C4-2B (cell line): Measurements from ENCODE around the gene CD52.

Experiments
- ZFX ChIP-seq: fragments of 450-650 bp; IDR thresholded peaks from 2 replicates; pipeline ENCODE4 v1.6.1; 2017
- TF ChIP-seq, protein P1 (sequence below): fragments of 450-650 bp; conservative IDR thresholded peaks from 2 replicates; pipeline ENCODE4 v1.5.1; 2017; ENCODE audit warnings: mild to moderate bottlenecking

DNA sequence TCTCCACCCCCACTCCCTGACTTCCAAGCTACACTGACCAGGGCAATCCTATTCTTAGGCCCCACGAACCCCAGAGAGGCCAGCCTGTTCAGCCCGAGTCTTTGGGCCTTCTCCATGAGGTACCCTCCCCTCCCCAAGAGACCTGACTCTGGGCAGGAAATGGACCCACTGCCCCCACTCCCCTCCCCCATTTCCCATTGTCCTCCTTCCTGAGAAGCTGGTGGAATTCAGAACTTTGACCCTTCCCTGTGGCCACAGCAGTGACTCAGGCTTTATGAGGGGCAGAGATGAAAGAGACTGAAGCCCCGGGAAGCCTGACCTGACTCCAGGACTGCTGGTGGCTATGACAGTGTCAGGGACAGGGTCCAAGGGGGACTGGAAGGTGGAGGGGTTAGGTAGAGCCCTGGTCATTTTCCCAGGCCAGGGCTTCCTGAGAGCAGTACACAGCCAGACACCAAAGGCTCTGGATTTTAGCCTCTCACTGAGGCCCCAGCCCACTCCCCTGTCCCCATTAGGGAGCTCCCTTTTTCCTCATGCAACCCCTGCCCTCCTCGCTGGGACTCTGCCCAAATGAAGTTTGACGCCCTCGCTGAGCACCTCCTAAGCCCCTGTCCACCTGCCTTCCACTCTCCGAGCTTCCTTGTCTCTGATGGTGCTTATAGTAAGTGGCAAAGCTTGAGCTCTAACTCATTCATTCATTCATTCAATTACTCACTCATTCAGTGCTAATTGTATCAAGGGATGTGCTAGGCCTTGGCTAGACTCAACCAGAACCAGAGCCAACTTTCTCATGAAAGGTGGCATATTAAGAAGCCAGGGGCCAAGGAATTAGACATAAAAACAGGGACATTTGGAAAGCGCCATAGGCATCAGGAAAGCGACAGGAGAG is 33.2 kb downstream of the CD52 start:
- TF ChIP-seq, protein P1, sequence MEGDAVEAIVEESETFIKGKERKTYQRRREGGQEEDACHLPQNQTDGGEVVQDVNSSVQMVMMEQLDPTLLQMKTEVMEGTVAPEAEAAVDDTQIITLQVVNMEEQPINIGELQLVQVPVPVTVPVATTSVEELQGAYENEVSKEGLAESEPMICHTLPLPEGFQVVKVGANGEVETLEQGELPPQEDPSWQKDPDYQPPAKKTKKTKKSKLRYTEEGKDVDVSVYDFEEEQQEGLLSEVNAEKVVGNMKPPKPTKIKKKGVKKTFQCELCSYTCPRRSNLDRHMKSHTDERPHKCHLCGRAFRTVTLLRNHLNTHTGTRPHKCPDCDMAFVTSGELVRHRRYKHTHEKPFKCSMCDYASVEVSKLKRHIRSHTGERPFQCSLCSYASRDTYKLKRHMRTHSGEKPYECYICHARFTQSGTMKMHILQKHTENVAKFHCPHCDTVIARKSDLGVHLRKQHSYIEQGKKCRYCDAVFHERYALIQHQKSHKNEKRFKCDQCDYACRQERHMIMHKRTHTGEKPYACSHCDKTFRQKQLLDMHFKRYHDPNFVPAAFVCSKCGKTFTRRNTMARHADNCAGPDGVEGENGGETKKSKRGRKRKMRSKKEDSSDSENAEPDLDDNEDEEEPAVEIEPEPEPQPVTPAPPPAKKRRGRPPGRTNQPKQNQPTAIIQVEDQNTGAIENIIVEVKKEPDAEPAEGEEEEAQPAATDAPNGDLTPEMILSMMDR, result no peak
- no peak for TF ChIP-seq ZFX
